Posterior vena cava (tissue), 2 donors: ENCODE data around the gene ZCCHC9. TPM values are rescaled to one million over a fixed set of nuclear protein-coding genes. Genes with fewer than 3 reads are reported as not detected.

ENCODE experiments used
- DNase-seq: peaks from one replicate; pipeline ENCODE4 v3.0.0-alpha.2; 2020; ENCODE audit warnings: low spot score
- intact Hi-C, 2 donors: fragments of 100-400 bp; cut with DNase I; formaldehyde crosslinking; loops; one replicate each; pipeline versions ENCODE4 v1.14.1 to v1.14.2; 2022 to 2023
- total RNA-seq, 2 donors: library from RNA; stranded (reverse); fragmentation: NEBNext Ultra II Directional; extraction: Animal tissue kit (Norgen Biotek cat#: 25700); gene quantifications; one replicate each; pipeline ENCODE4 v1.2.1, GENCODE V29; 2021
- donor health status: DM: yes; HTN: yes; CAD: no.
- donor health status: DM: yes; HTN: yes; CAD: no.

Gene ZCCHC9
- total RNA-seq, 2 donors from 2014 or later = 17.9 to 21.8 TPM

GRCh38 chr5:81349161-81349560 is 47.8 kb downstream of the ZCCHC9 start:
- DNase-seq = no peak
- intact Hi-C loops = no loop called here

- no peak for DNase-seq
- intact Hi-C loops = no loop called here
Measured at GRCh38 chr5:81350507-81350906, 49.1 kb downstream of the ZCCHC9 start.

GRCh38 chr5:81353189-81353588 is 51.8 kb downstream of the ZCCHC9 start:
- no peak for DNase-seq
- intact Hi-C loops = no loop called here

DNA sequence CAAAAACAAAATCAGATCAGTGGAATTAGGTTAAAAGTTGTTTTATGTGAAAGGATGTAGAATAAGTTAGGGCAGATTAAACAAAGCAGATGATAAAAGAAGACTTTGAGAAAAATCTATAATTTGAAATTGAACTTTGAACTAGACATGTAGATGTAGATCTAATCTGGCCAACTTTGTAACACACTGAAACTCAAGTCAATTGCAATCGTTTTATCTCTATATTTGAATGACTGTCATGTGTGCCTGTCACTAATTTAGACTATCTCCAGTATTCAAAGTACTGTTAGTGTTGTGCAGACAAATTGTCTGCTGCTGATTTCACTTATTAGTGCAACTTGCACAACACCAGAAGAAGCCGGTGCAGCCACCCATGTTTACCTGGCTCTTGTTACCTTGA is 52.7 kb downstream of the ZCCHC9 start:
- no peak for DNase-seq
- intact Hi-C loops = no loop called here

GRCh38 chr5:81355291-81356251 is 54.2 kb downstream of the ZCCHC9 start:
- DNase-seq = no peak
- intact Hi-C loops = no loop called here

DNA sequence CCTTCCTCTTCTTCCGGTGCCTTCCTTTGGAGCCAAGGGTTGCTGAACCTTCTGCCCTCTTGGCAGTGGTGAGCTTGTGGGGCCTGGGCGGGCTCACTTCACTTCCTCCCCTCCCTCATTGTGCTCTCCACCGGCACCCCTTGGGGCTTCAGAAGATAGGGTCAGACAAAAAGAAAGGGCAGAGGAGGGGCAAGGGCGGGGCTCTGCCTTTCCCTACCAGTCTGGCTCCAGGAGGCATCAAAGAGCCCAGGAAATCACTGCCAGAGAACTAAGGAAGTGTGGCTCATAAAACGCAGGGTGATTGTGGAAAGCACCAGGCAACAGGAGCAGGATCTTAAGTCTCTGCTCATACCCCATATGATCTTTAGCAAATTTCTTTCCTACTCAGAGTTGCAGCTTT is 57.7 kb downstream of the ZCCHC9 start:
- intact Hi-C loops = no loop called here
- DNase-seq = no peak

DNA sequence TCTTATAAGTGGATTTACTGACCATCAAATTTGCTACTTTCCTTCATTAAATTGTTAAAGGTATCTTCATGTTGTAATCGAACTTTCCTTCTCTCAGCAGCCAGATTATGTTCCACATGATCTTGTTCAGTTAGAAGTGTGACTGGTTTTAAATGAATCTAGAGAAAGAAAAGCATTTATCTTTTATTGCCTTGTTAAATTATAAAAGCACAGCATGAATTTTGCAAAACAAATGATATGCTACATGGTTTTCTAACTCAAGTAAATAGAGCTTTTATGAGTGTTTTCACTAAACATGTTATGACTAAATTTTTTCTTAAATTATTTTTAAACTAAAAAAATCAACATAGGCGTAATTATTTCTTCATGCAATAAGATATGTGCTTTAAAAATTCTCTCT is 58.5 kb downstream of the ZCCHC9 start:
- no peak for DNase-seq
- intact Hi-C loops = no loop called here

GRCh38 chr5:81360640-81361039 is 59.3 kb downstream of the ZCCHC9 start:
- intact Hi-C loops = no loop called here
- no peak for DNase-seq

DNA sequence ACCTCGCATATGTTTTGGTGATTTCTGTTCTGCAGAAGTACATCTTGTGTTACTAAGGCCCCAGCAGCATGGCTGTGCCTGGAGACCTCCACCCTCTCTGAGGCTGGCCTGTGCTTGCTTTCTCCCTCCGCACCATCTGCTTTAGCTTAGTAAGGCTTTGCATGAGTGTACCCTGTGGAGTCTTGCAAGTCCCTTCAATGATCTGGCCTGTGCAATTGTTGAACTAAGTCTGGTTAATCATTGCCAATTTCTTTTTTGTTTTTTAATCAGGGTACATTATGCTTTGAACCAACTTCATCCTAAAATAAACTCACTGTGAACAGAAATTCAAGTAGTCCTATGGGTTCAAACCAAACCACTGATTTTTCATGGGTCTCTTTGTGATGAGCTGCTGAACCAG is 60.2 kb downstream of the ZCCHC9 start:
- no peak for DNase-seq
- intact Hi-C loops = no loop called here

Other genes with a start within 250 kb of the ZCCHC9 start
- gene CKMT2, start 68.3 kb upstream of the ZCCHC9 start, total RNA-seq = 10 to 100 TPM; 18.6 to 26.3 TPM
- gene ACOT12, start 92.5 kb downstream of the ZCCHC9 start, total RNA-seq = under 1 TPM in 1 of 2 donors, not detected in 1; 0.14 TPM